HG03460 (cell line): Measurements from ENCODE around the gene GMDS.

Experiments used
- ATAC-seq: cut with Tn5 transposase; IDR thresholded peaks from one replicate; pipeline ENCODE4 v1.9.1; 2021; ENCODE audit not compliant: unreplicated experiment

GMDS gene

GRCh38 chr6:1639430-1639829 is 606.0 kb downstream of the GMDS start:
- no peak for ATAC-seq

- ATAC-seq: no peak
These were observed 608.2 kb downstream of the GMDS start for GRCh38 chr6:1636971-1637871.

- no peak for ATAC-seq
These were observed 609.1 kb downstream of the GMDS start for GRCh38 chr6:1636272-1636825.

GRCh38 chr6:1635305-1636010 is 609.9 kb downstream of the GMDS start:
- no peak for ATAC-seq

- no peak for ATAC-seq
These were observed 611.3 kb downstream of the GMDS start for GRCh38 chr6:1634081-1634480.

GRCh38 chr6:1633366-1634021 is 611.9 kb downstream of the GMDS start:
- ATAC-seq: no peak

GRCh38 chr6:1631251-1631650 is 614.2 kb downstream of the GMDS start:
- no peak for ATAC-seq

GRCh38 chr6:1630771-1631217 is 614.6 kb downstream of the GMDS start:
- ATAC-seq: no peak

GRCh38 chr6:1630212-1630770 is 615.1 kb downstream of the GMDS start:
- no peak for ATAC-seq

GRCh38 chr6:1629316-1629715 is 616.1 kb downstream of the GMDS start:
- no peak for ATAC-seq

- ATAC-seq: no peak
These were observed 617.4 kb downstream of the GMDS start for GRCh38 chr6:1627827-1628560.

GRCh38 chr6:1626481-1626880 is 618.9 kb downstream of the GMDS start:
- no peak for ATAC-seq

GRCh38 chr6:1625794-1626435 is 619.5 kb downstream of the GMDS start:
- ATAC-seq: no peak

- no peak for ATAC-seq
These were observed 620.3 kb downstream of the GMDS start for GRCh38 chr6:1624851-1625781.

- ATAC-seq: peak; percentile 56
These were observed 621.2 kb downstream of the GMDS start for GRCh38 chr6:1624058-1624850.

GRCh38 chr6:1623769-1624057 is 621.7 kb downstream of the GMDS start:
- no peak for ATAC-seq

GRCh38 chr6:1622851-1623768 is 622.3 kb downstream of the GMDS start:
- no peak for ATAC-seq
